ENCODE measurements around the gene PCED1A. TPM values are rescaled to one million over a fixed set of nuclear protein-coding genes. Genes with fewer than 3 reads are reported as not detected.

Gene PCED1A, protein sequence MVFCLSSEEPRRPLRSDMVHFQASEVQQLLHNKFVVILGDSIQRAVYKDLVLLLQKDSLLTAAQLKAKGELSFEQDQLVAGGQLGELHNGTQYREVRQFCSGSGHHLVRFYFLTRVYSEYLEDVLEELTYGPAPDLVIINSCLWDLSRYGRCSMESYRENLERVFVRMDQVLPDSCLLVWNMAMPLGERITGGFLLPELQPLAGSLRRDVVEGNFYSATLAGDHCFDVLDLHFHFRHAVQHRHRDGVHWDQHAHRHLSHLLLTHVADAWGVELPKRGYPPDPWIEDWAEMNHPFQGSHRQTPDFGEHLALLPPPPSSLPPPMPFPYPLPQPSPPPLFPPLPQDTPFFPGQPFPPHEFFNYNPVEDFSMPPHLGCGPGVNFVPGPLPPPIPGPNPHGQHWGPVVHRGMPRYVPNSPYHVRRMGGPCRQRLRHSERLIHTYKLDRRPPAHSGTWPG
- total RNA-seq = 100 to 1,000 TPM in 1 of 6 donors, 10 to 100 TPM in 5; 28.7 to 185 (median 49.1) TPM

- H3K4me1 ChIP-seq = peaks cover 14 to 30% (median 19%) of the 10 kb centered on the region in 4 donors
- H3K4me3 ChIP-seq = peak within 1 kb of the TSS; percentile 67 to 100 (median 94)
- peak within 1 kb of the TSS; percentile 88 to 95 (median 92) for H3K27ac ChIP-seq
- no peak for TF ChIP-seq EP300 (IDR thresholded peaks at IDR 0.05)
- peak; percentile 69 to 78 for TF ChIP-seq POLR2AphosphoS5 (IDR thresholded peaks at IDR 0.05)
- TF ChIP-seq, protein P1, sequence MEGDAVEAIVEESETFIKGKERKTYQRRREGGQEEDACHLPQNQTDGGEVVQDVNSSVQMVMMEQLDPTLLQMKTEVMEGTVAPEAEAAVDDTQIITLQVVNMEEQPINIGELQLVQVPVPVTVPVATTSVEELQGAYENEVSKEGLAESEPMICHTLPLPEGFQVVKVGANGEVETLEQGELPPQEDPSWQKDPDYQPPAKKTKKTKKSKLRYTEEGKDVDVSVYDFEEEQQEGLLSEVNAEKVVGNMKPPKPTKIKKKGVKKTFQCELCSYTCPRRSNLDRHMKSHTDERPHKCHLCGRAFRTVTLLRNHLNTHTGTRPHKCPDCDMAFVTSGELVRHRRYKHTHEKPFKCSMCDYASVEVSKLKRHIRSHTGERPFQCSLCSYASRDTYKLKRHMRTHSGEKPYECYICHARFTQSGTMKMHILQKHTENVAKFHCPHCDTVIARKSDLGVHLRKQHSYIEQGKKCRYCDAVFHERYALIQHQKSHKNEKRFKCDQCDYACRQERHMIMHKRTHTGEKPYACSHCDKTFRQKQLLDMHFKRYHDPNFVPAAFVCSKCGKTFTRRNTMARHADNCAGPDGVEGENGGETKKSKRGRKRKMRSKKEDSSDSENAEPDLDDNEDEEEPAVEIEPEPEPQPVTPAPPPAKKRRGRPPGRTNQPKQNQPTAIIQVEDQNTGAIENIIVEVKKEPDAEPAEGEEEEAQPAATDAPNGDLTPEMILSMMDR (IDR thresholded peaks at IDR 0.05) = peak in 1 of 6 experiments; percentile 11
- TF ChIP-seq POLR2A (IDR thresholded peaks at IDR 0.05) = peak in 2 of 4 donors; percentile 64 to 82
- ATAC-seq (ENCODE audit: low FRiP score in 2 of 2) = peak; percentile 95 to 99
- DNase-seq = peak; percentile 90 to 99
- peaks cover 0 to 13% (median 3%) of the 10 kb centered on the region in 4 donors for H3K36me3 ChIP-seq
- no peaks in the 10 kb centered on the region for H3K27me3 ChIP-seq
- H3K9me3 ChIP-seq = no peaks in the 10 kb centered on the region
- WGBS, 2 donors = 0 to 2% methylated on average over 3 to 47 of the region's 98 CpGs
Measured at GRCh38 chr20:2840138-2840966, at the start of gene PCED1A, which contains the start of gene VPS16. Gene PCED1A, minus strand, starts transcription at chr20:2840655. Its CDS starts 743 bp downstream, at chr20:2839912. Gene VPS16, plus strand, starts transcription at chr20:2840745. Its CDS starts 30 bp downstream, at chr20:2840775.

DNA sequence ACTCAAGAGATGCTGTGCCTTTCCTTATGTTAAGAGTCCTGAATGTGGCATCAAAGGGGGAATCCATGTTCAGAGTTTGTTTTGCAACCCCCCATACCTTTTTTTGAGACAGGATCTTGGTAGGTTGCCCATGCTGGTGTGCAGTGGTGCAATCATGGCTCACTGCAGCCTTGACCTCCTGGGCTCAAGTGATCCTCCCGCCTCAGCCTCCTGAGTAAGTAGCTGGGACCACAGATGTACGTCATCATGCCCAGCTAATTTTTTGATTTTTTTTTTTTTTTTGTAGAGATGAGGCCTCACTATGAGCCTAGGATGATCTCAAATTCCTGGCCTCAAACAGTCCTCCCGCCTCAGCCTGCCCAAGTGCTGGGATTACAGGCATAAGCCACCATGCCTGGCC lies 49.3 kb upstream of the PCED1A start:
- 89 to 94% methylated on average over 3 of the region's 3 CpGs for WGBS, 2 donors
- no peak for TF ChIP-seq POLR2A (IDR thresholded peaks at IDR 0.05)
- TF ChIP-seq POLR2AphosphoS5 (IDR thresholded peaks at IDR 0.05) = no peak
- TF ChIP-seq, protein P1 (IDR thresholded peaks at IDR 0.05) = no peak
- TF ChIP-seq EP300 (IDR thresholded peaks at IDR 0.05) = no peak
- ATAC-seq (ENCODE audit: low FRiP score in 2 of 2) (no peak), DNase-seq (no peak)
- H3K9me3 ChIP-seq = no peaks in the 10 kb centered on the region
- H3K36me3 ChIP-seq = no peaks in the 10 kb centered on the region
- no peaks in the 10 kb centered on the region for H3K27me3 ChIP-seq
- H3K27ac ChIP-seq = no peak overlapping the region
- no peak overlapping the region for H3K4me3 ChIP-seq
- peaks cover 8 to 45% (median 18%) of the 10 kb centered on the region in 4 donors for H3K4me1 ChIP-seq

DNA sequence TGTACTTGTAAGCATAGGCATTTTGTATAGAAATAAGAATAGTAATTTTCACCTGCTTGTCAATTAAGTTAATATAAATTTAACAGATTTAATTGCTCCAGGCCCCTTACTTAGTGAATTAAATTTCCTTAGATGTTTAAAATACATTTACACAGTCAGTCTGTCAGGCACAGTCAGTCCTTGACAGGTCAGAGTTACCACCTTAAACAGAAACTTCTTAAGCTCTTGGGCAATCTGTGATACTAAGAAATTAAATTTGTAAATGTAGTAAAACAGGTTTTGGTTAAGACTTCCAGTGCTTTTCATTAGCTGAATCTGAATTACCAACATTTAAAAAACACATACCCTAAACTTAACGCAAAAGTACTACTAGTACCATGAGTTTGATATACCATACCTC lies 48.8 kb upstream of the PCED1A start:
- Histone ChIP-seq H3K9me3 (no peaks in the 10 kb centered on the region), H3K36me3 (no peaks in the 10 kb centered on the region), H3K4me1 (peaks cover 9 to 51% (median 19%) of the 10 kb centered on the region in 4 donors), H3K4me3 (no peak overlapping the region), H3K27ac (no peak overlapping the region), H3K27me3 (no peaks in the 10 kb centered on the region)
- TF ChIP-seq EP300 (IDR thresholded peaks at IDR 0.05) = no peak
- no peak for TF ChIP-seq POLR2AphosphoS5 (IDR thresholded peaks at IDR 0.05)
- no peak for TF ChIP-seq POLR2A (IDR thresholded peaks at IDR 0.05)
- TF ChIP-seq, protein P1 (IDR thresholded peaks at IDR 0.05) = no peak
- 83 to 86% methylated on average over 1 of the region's 1 CpG for WGBS, 2 donors
- DNase-seq = no peak
- no peak for ATAC-seq (ENCODE audit: low FRiP score in 2 of 2)

GRCh38 chr20:2888224-2888955 lies 47.9 kb upstream of the PCED1A start:
- DNase-seq = no peak
- WGBS, 2 donors = 88 to 91% methylated on average over 4 of the region's 4 CpGs
- Histone ChIP-seq H3K27me3 (no peaks in the 10 kb centered on the region), H3K36me3 (no peaks in the 10 kb centered on the region), H3K4me1 (peaks cover 11 to 56% (median 24%) of the 10 kb centered on the region in 4 donors), H3K4me3 (no peak overlapping the region), H3K9me3 (no peaks in the 10 kb centered on the region), H3K27ac (no peak overlapping the region)
- no peak for ATAC-seq (ENCODE audit: low FRiP score in 2 of 2)
- TF ChIP-seq POLR2A (IDR thresholded peaks at IDR 0.05) (no peak), POLR2AphosphoS5 (IDR thresholded peaks at IDR 0.05) (no peak), EP300 (IDR thresholded peaks at IDR 0.05) (no peak)
